CD4-positive, alpha-beta memory T cell (primary cell): ENCODE results near the gene CKLF. TPM values are rescaled to one million over a fixed set of nuclear protein-coding genes. Genes with fewer than 3 reads are reported as not detected.
"Not testable (repeated sequence)": the region's sequence is repeated elsewhere in the genome, so short reads cannot be mapped to it uniquely, and the experiment has no call there.

Experiments used
- CTCF ChIA-PET: fragments of 350-600 bp; sonication (Branson Sonifier 250); formaldehyde crosslinking; loops from one replicate; lab custom pipeline; 2021; ENCODE audit warnings: inconsistent platforms; ENCODE audit not compliant: partially characterized antibody; lab: Charles Lee
- POLR2A ChIA-PET: fragments of 350-600 bp; sonication (Branson Sonifier 250); formaldehyde crosslinking; loops from one replicate; lab custom pipeline; 2021; ENCODE audit not compliant: partially characterized antibody; lab: Charles Lee
- DNase-seq, 5 donors: peaks; one replicate each; pipeline versions ENCODE4 v3.0.0 to v3.0.0-alpha.2; 2020 to 2022; ENCODE audit warnings: mixed read lengths in 1 of 5
- H3K27ac ChIP-seq: one replicate; pipeline ENCODE4 v1.7.0; 2013; ENCODE audit warnings: low read depth, low read length
- H3K27me3 ChIP-seq: 2 replicates; pipeline ENCODE4 v1.7.0; 2013; ENCODE audit warnings: mild to moderate bottlenecking, low read length, moderate library complexity; ENCODE audit not compliant: insufficient read depth
- H3K36me3 ChIP-seq: 2 replicates; pipeline ENCODE4 v1.7.0; 2013; ENCODE audit warnings: mild to moderate bottlenecking, low read length, moderate library complexity; ENCODE audit not compliant: insufficient read depth
- H3K4me1 ChIP-seq: 2 replicates; pipeline ENCODE4 v1.7.0; 2013; ENCODE audit warnings: mild to moderate bottlenecking, low read length, moderate library complexity; ENCODE audit not compliant: insufficient read depth
- H3K4me3 ChIP-seq, 2 donors: one replicate each; pipeline ENCODE4 v1.7.0; 2013; ENCODE audit warnings: low read length in 2 of 2, mild to moderate bottlenecking in 1 of 2
- H3K9me3 ChIP-seq, 2 donors: one replicate each; pipeline ENCODE4 v1.7.0; 2013; ENCODE audit warnings: low read length in 2 of 2, control low read depth in 1 of 2; ENCODE audit not compliant: control insufficient read depth in 1 of 2
- H3K27ac Mint-ChIP-seq, 7 donors: one replicate each; pipeline ENCODE4 v1.8.0; 2020 to 2021; ENCODE audit warnings: mixed read lengths in 7 of 7, mild to moderate bottlenecking in 6 of 7, inconsistent platforms in 3 of 7, moderate library complexity in 3 of 7
- H3K27me3 Mint-ChIP-seq, 2 donors: one replicate each; pipeline ENCODE4 v1.8.0; 2020 to 2021; ENCODE audit warnings: mixed read lengths in 2 of 2
- H3K36me3 Mint-ChIP-seq, 2 donors: one replicate each; pipeline ENCODE4 v1.8.0; 2020 to 2021; ENCODE audit warnings: mixed read lengths in 2 of 2, inconsistent platforms in 1 of 2, mild to moderate bottlenecking in 1 of 2
- H3K4me1 Mint-ChIP-seq, 4 donors: one replicate each; pipeline ENCODE4 v1.8.0; 2020 to 2021; ENCODE audit warnings: mixed read lengths in 4 of 4, mild to moderate bottlenecking in 1 of 4
- H3K4me3 Mint-ChIP-seq, 8 donors: one replicate each; pipeline ENCODE4 v1.8.0; 2020 to 2021; ENCODE audit warnings: mixed read lengths in 8 of 8, mild to moderate bottlenecking in 7 of 8, moderate library complexity in 6 of 8, inconsistent platforms in 3 of 8
- H3K9me3 Mint-ChIP-seq, 8 donors: one replicate each; pipeline ENCODE4 v1.8.0; 2020 to 2021; ENCODE audit warnings: mixed read lengths in 8 of 8, mild to moderate bottlenecking in 5 of 8, inconsistent platforms in 3 of 8, moderate library complexity in 1 of 8
- intact Hi-C: fragments of 100-400 bp; cut with micrococcal nuclease; formaldehyde crosslinking; loops from one replicate; pipeline ENCODE4 v1.15.1; 2023
- polyA plus RNA-seq, 2 donors: library from polyadenylated mRNA; unstranded; fragments of 300-500 nt; fragmentation: Illumina TruSeq; gene quantifications; one replicate each; pipeline ENCODE4 v1.2.3, GENCODE V29; 2021
- total RNA-seq, 2 experiments: library from RNA; stranded (reverse); gene quantifications; one replicate each; pipeline ENCODE4 v1.2.3, GENCODE V29; 2021

Gene CKLF
- total and polyA plus RNA-seq, 4 experiments from 2014 or later, result 71.0 to 173 (median 115) TPM

GRCh38 chr16:66566051-66566901 is 13.9 kb downstream of the CKLF start, which contains the start of gene CMTM1:
CMTM1 (plus strand) TSS chr16:66566439; CDS start chr16:66566514, 75 bp downstream.
- POLR2A ChIA-PET, result interaction anchor here (0.8 to 1.1 kb wide), 2 partner anchors 8 to 11 kb away, joined by 3 read pairs; no protein-coding TSS in a partner anchor
- Mint-ChIP-seq H3K36me3 (peaks cover 32 to 46% of the 10 kb centered on the region in 2 donors), H3K27me3 (no peaks in the 10 kb centered on the region), H3K4me3 (no peak within 1 kb of the TSS), H3K4me1 (peaks cover 25 to 41% (median 33%) of the 10 kb centered on the region in 4 donors), H3K9me3 (no peaks in the 10 kb centered on the region), H3K27ac (peak within 1 kb of the TSS in 2 of 7 donors; percentile 19 to 62)
- CTCF ChIA-PET, result interaction anchor here (5.0 kb wide), 1 partner anchor 42 kb away, joined by 51 read pairs; no protein-coding TSS in a partner anchor
- Histone ChIP-seq H3K4me1 (peaks cover 34% of the 10 kb centered on the region), H3K9me3 (no peaks in the 10 kb centered on the region), H3K4me3 (no peak within 1 kb of the TSS), H3K27ac (no peak within 1 kb of the TSS), H3K36me3 (peaks cover 23% of the 10 kb centered on the region), H3K27me3 (no peaks in the 10 kb centered on the region)
- DNase-seq, result no peak
- intact Hi-C loops, result no loop called here

- H3K9me3 Mint-ChIP-seq, H3K4me3 Mint-ChIP-seq, H3K27me3 Mint-ChIP-seq, H3K4me3 ChIP-seq, H3K27ac ChIP-seq, DNase-seq, H3K9me3 ChIP-seq, CTCF ChIA-PET, intact Hi-C loops, H3K27me3 ChIP-seq: not testable (repeated sequence)
- peaks cover 18 to 36% (median 24%) of the 10 kb centered on the region in 4 donors for H3K4me1 Mint-ChIP-seq
- peak overlapping the region in 1 of 7 donors; percentile 69 for H3K27ac Mint-ChIP-seq
- H3K36me3 Mint-ChIP-seq, result peaks cover 32 to 44% of the 10 kb centered on the region in 2 donors
- Histone ChIP-seq H3K36me3 (peaks cover 23% of the 10 kb centered on the region), H3K4me1 (peaks cover 24% of the 10 kb centered on the region)
- POLR2A ChIA-PET, result interaction anchor here (0.8 kb wide), 1 partner anchor 12 kb away, joined by 3 read pairs; no protein-coding TSS in a partner anchor
Observed at GRCh38 chr16:66567270-66567669, 14.9 kb downstream of the CKLF start.

DNA sequence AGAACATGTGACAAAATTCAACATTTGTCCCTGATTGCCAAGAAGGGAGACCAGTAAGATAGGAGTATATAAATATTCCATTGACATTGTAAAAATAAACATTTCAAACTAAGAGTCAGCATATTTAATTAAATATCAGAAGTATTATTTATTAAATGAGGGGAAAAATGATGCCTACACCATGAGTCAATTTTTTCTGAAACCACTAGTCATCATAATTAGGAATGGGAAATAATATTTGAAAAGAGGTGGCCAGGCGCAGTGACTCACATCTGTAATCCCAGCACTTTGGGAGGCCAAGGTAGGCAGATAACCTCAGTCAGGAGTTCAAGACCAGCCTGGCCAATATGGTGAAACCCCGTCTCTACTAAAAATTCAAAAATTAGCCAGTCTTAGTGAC is 16.0 kb downstream of the CKLF start:
- Histone ChIP-seq H3K27me3 (no peaks in the 10 kb centered on the region), H3K27ac (no peak overlapping the region), H3K4me3 (no peak overlapping the region), H3K36me3 (peaks cover 23% of the 10 kb centered on the region), H3K9me3 (no peaks in the 10 kb centered on the region), H3K4me1 (peaks cover 13% of the 10 kb centered on the region)
- ChIA-PET POLR2A (no interaction called here), CTCF (interaction anchor here (0.9 kb wide), 1 partner anchor 21 kb away, joined by 3 read pairs; no protein-coding TSS in a partner anchor)
- Mint-ChIP-seq H3K4me1 (peaks cover 8 to 31% (median 16%) of the 10 kb centered on the region in 4 donors), H3K4me3 (no peak overlapping the region), H3K9me3 (no peaks in the 10 kb centered on the region), H3K36me3 (peaks cover 32 to 37% of the 10 kb centered on the region in 2 donors), H3K27ac (no peak overlapping the region), H3K27me3 (no peaks in the 10 kb centered on the region)
- DNase-seq, result no peak
- intact Hi-C loops, result no loop called here

- no peak overlapping the region for H3K4me3 Mint-ChIP-seq
- no peak overlapping the region for H3K4me3 ChIP-seq
- no peaks in the 10 kb centered on the region for H3K27me3 Mint-ChIP-seq
- peak overlapping the region in 2 of 7 donors; percentile 1 to 16 for H3K27ac Mint-ChIP-seq
- peaks cover 31 to 32% of the 10 kb centered on the region in 2 donors for H3K36me3 Mint-ChIP-seq
- no peak for DNase-seq
- peaks cover 2 to 23% (median 10%) of the 10 kb centered on the region in 4 donors for H3K4me1 Mint-ChIP-seq
- intact Hi-C loops, result no loop called here
- no peaks in the 10 kb centered on the region for H3K9me3 Mint-ChIP-seq
- no peaks in the 10 kb centered on the region for H3K27me3 ChIP-seq
- ChIA-PET POLR2A (interaction anchor here (1.0 kb wide), 1 partner anchor 21 kb away, joined by 3 read pairs; no protein-coding TSS in a partner anchor), CTCF (interaction anchor here (0.9 to 1.2 kb wide), 4 partner anchors 13 to 261 kb away, joined by 3 read pairs; partner anchors contain the start of gene NAE1)
- peaks cover 6% of the 10 kb centered on the region for H3K4me1 ChIP-seq
- no peaks in the 10 kb centered on the region for H3K9me3 ChIP-seq
- no peak overlapping the region for H3K27ac ChIP-seq
- peaks cover 19% of the 10 kb centered on the region for H3K36me3 ChIP-seq
Observed at GRCh38 chr16:66569131-66569530, 16.8 kb downstream of the CKLF start.

GRCh38 chr16:66569827-66570405 is 17.5 kb downstream of the CKLF start:
- H3K36me3 Mint-ChIP-seq, result peaks cover 27 to 29% of the 10 kb centered on the region in 2 donors
- no peak for DNase-seq
- no peaks in the 10 kb centered on the region for H3K27me3 ChIP-seq
- intact Hi-C loops, result no loop called here
- peaks cover under 1 to 20% (median 10%) of the 10 kb centered on the region in 4 donors for H3K4me1 Mint-ChIP-seq
- CTCF ChIA-PET, result interaction anchor here (1.0 to 4.1 kb wide), 7 partner anchors 7 to 261 kb away, joined by 3 to 21 read pairs (median 3); partner anchors contain the start of genes CMTM2 and NAE1
- peaks cover 2% of the 10 kb centered on the region for H3K4me1 ChIP-seq
- H3K27me3 Mint-ChIP-seq, result no peaks in the 10 kb centered on the region
- H3K27ac ChIP-seq, result no peak overlapping the region
- H3K4me3 ChIP-seq, result no peak overlapping the region
- H3K4me3 Mint-ChIP-seq, result no peak overlapping the region
- H3K9me3 ChIP-seq, result no peaks in the 10 kb centered on the region
- POLR2A ChIA-PET, result interaction anchor here (1.0 kb wide), 1 partner anchor 20 kb away, joined by 3 read pairs; no protein-coding TSS in a partner anchor
- no peaks in the 10 kb centered on the region for H3K9me3 Mint-ChIP-seq
- peak overlapping the region in 2 of 7 donors; percentile 16 to 46 for H3K27ac Mint-ChIP-seq
- peaks cover 14% of the 10 kb centered on the region for H3K36me3 ChIP-seq

DNA sequence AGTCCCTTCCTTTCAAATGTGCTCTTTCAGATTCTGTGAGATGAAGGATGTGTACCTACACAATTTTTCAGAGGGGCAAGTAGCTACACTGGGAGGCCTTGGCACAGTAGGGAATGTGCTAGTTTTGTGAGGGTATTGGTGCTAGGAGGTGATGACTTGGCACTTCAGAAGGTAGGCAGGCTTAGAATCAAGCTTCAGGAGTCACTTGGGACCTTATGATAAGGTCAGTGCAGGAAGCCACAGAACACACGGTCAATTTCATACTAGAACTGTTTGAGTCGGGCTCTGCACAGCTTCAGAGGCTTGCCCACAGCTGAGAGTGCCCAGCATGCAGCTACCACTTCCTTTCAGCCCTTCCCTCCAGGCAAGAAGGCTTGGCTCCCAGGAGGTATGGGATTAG is 20.0 kb downstream of the CKLF start:
- H3K4me1 ChIP-seq, result no peaks in the 10 kb centered on the region
- peaks cover 7 to 10% of the 10 kb centered on the region in 2 donors for H3K36me3 Mint-ChIP-seq
- H3K4me3 ChIP-seq, result no peak overlapping the region
- peaks cover 0 to 1% of the 10 kb centered on the region in 2 donors for H3K27me3 Mint-ChIP-seq
- H3K27ac ChIP-seq, result no peak overlapping the region
- no peak for DNase-seq
- no peaks in the 10 kb centered on the region for H3K9me3 Mint-ChIP-seq
- H3K4me3 Mint-ChIP-seq, result no peak overlapping the region
- H3K27ac Mint-ChIP-seq, result peak overlapping the region; percentile 5 to 86 (median 68)
- intact Hi-C loops, result loop anchor here (2.0 kb wide), 1 partner anchor 20 kb away; the partner anchor contains the start of gene CKLF
- no peaks in the 10 kb centered on the region for H3K27me3 ChIP-seq
- H3K4me1 Mint-ChIP-seq, result peaks cover 0 to 14% (median 10%) of the 10 kb centered on the region in 4 donors
- ChIA-PET POLR2A (interaction anchor here (1.3 to 1.4 kb wide), 3 partner anchors 19 to 51 kb away, joined by 3 to 5 read pairs (median 4); partner anchors contain the start of gene CKLF), CTCF (interaction anchor here (1.8 to 4.1 kb wide), 3 partner anchors 9 to 18 kb away, joined by 4 to 21 read pairs (median 5); no protein-coding TSS in a partner anchor)
- no peaks in the 10 kb centered on the region for H3K9me3 ChIP-seq
- H3K36me3 ChIP-seq, result no peaks in the 10 kb centered on the region
